Activated CD4-positive, alpha-beta T cell treated with anti-CD3 and anti-CD28 coated beads, Interleukin-2, amount 10 ng/mL, durations not matched to agents 24 days and 14 days (primary cell): ENCODE data around the gene CRLF2. TPM values are rescaled to one million over a fixed set of nuclear protein-coding genes. Genes with fewer than 3 reads are reported as not detected.
"Not testable (repeated sequence)": the region's sequence is repeated elsewhere in the genome, so short reads cannot be mapped to it uniquely, and the experiment has no call there.

Experiments
- DNase-seq: peaks from one replicate; pipeline ENCODE4 v3.0.0; 2022
- H3K27ac Mint-ChIP-seq: one replicate; pipeline ENCODE4 v1.8.0; 2022; ENCODE audit warnings: mild to moderate bottlenecking, mixed read lengths
- H3K27me3 Mint-ChIP-seq: one replicate; pipeline ENCODE4 v1.8.0; 2022; ENCODE audit warnings: mixed read lengths
- H3K36me3 Mint-ChIP-seq: one replicate; pipeline ENCODE4 v1.8.0; 2022; ENCODE audit warnings: low read depth, mild to moderate bottlenecking, mixed read lengths
- H3K4me1 Mint-ChIP-seq: one replicate; pipeline ENCODE4 v1.8.0; 2021; ENCODE audit warnings: mixed read lengths
- H3K4me3 Mint-ChIP-seq: one replicate; pipeline ENCODE4 v1.8.0; 2022; ENCODE audit warnings: mild to moderate bottlenecking, moderate library complexity, mixed read lengths
- H3K9me3 Mint-ChIP-seq: one replicate; pipeline ENCODE4 v1.8.0; 2021; ENCODE audit warnings: mixed read lengths
- intact Hi-C: fragments of 100-400 bp; cut with micrococcal nuclease; formaldehyde crosslinking; loops from one replicate; pipeline ENCODE4 v1.15.1; 2023
- total RNA-seq: library from RNA; stranded (reverse); gene quantifications from 2 replicates; pipeline ENCODE4 v1.2.3, GENCODE V29; 2022

CRLF2 gene
- total RNA-seq, 1 donor from 2014 or later, result 1.5 TPM

DNA sequence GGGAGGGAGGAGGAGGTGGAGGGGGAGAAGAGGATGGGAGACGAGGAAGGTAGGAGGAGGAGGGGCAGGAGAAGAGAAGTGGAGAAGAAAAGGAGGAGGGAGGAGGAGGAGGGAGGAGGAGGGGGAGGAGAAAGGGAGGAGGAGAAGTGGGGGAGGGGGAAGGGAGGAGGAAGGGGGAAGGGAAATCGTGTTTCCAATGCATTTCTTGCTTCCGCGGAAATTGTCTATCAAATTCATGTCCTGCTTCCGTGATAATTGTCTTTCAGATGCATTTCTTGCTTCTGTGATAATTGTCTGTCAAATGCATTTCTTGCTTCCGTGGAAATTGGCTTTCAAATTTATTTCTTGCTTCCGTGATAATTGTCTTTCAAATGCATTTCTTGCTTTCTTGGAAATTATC is 43.3 kb downstream of the CRLF2 start:
- Mint-ChIP-seq H3K27me3 (peaks cover 3% of the 10 kb centered on the region), H3K36me3 (no peaks in the 10 kb centered on the region), H3K4me3 (no peak overlapping the region), H3K4me1 (peaks cover 15% of the 10 kb centered on the region), H3K27ac (no peak overlapping the region), H3K9me3 (peaks cover 3% of the 10 kb centered on the region)
- intact Hi-C loops, result loop anchor here (5.0 to 10.0 kb wide), 4 partner anchors 38 to 597 kb away; no protein-coding TSS in a partner anchor
- peak; percentile 12 for DNase-seq

DNA sequence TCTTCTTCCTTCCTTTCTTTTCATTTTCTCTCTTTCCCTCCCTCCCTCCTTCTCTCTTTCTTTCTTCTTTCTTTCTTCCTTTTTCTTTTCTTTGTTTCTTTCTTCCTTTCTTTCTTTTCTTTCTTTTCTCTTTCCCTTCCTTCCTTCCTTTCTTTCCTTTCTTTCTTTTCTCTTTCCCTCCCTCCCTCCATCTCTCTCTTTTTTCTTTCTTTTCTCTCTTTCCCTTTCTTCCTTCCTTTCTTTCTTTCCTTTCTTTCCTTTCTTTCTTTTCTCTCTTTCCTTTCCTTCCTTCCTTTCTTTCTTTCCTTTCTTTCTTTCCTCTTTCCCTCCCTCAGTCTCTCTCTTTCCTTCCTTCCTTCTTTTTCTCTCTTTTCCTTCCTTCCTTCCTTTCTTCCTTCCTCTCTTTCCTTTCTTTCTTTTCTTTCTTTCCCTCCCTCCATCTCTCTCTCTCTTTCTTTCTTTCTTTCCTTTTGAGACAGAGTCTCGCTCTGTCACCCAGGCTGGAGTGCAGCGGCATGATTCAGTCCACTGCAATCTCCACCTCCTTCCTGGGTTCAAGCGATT is 44.4 kb downstream of the CRLF2 start:
- intact Hi-C loops, result loop anchor here (5.0 to 10.0 kb wide), 4 partner anchors 39 to 596 kb away; no protein-coding TSS in a partner anchor
- peak overlapping the region; percentile 36 for H3K27ac Mint-ChIP-seq
- H3K9me3 Mint-ChIP-seq, result peaks cover 3% of the 10 kb centered on the region

DNA sequence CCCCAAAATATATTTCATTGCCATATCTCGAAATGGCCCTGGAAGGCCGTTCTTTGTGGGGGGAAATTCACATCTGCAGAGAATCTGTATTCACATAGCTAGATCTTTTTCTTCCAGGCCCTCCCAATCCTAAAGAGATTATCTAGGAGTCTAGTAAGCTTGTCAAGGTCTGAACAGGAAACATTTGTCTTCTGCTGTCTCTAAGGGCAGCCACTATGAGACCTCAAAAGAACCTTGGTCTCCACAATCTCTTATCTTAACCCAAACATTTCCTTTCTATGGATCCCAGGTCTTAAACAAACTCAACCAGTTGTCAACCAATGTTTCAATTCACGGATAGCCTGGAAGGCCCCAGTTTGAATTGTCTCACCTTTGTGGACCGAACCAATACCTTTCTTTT is 45.0 kb downstream of the CRLF2 start:
- no peaks in the 10 kb centered on the region for H3K36me3 Mint-ChIP-seq
- intact Hi-C loops, result loop anchor here (5.0 to 10.0 kb wide), 4 partner anchors 40 to 595 kb away; no protein-coding TSS in a partner anchor
- H3K4me3 Mint-ChIP-seq, result no peak overlapping the region
- H3K9me3 Mint-ChIP-seq, result peaks cover 3% of the 10 kb centered on the region
- DNase-seq, result peak; percentile 57
- peaks cover 7% of the 10 kb centered on the region for H3K27me3 Mint-ChIP-seq
- H3K4me1 Mint-ChIP-seq, result peaks cover 18% of the 10 kb centered on the region
- H3K27ac Mint-ChIP-seq, result no peak overlapping the region

More for the DNA sequence above, 44.4 kb downstream of the CRLF2 start:
- peaks cover 17% of the 10 kb centered on the region for H3K4me1 Mint-ChIP-seq
- H3K27me3 Mint-ChIP-seq, result peaks cover 6% of the 10 kb centered on the region
- no peaks in the 10 kb centered on the region for H3K36me3 Mint-ChIP-seq
- no peak for DNase-seq
- H3K4me3 Mint-ChIP-seq, result no peak overlapping the region

DNA sequence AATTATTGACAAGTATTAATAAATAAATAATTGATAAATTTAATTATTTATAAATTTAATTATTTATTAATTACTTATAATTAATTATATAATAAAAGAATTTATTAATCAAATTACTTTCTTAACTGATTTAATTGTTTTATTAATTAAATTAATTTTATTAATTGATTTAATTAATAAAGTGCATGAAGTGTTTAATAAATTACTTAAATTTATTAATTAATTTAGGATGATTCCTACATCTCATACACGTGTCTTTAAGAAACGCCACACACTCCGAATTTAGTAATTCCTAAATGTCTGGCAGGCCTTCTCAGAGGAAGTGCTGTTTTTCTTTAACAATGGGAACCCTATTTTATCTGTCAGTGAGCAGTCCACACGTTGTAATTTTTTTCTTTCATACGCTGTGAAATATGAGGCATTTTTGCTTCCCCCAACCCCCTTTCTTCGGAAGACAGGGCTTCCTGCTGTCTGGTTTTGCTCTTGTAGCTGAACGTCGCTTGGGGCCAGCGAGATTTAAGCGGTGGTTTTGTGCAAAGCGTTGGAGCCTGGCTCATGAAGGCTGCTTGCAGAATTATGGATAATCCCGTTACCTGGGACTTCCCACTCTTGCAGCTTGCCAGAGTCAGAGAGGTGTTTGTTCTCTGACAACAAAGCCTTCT is 46.8 kb downstream of the CRLF2 start:
- peaks cover 20% of the 10 kb centered on the region for H3K4me1 Mint-ChIP-seq
- no peaks in the 10 kb centered on the region for H3K36me3 Mint-ChIP-seq
- intact Hi-C loops, result loop anchor here (2.0 to 10.0 kb wide), 5 partner anchors 13 to 593 kb away; no protein-coding TSS in a partner anchor
- H3K27ac Mint-ChIP-seq, result no peak overlapping the region
- peak; percentile 78 for DNase-seq
- H3K27me3 Mint-ChIP-seq, result peaks cover 9% of the 10 kb centered on the region
- H3K9me3 Mint-ChIP-seq, result peaks cover 5% of the 10 kb centered on the region
- H3K4me3 Mint-ChIP-seq, result peak overlapping the region; percentile 48

- Mint-ChIP-seq H3K4me3 (no peak overlapping the region), H3K36me3 (no peaks in the 10 kb centered on the region), H3K9me3 (peaks cover 14% of the 10 kb centered on the region), H3K27ac (no peak overlapping the region), H3K4me1 (peaks cover 23% of the 10 kb centered on the region), H3K27me3 (peaks cover 9% of the 10 kb centered on the region)
- intact Hi-C loops, result loop anchor here (2.0 to 10.0 kb wide), 5 partner anchors 14 to 592 kb away; no protein-coding TSS in a partner anchor
- DNase-seq, result peak; percentile 64
These were observed 47.8 kb downstream of the CRLF2 start for GRCh38 chrX:1164322-1165288.

GRCh38 chrX:1163231-1163630 is 49.2 kb downstream of the CRLF2 start:
- intact Hi-C loops, result loop anchor here (10.0 kb wide), 1 partner anchor 248 kb away; no protein-coding TSS in a partner anchor
- peaks cover 9% of the 10 kb centered on the region for H3K27me3 Mint-ChIP-seq
- H3K9me3 Mint-ChIP-seq, result peaks cover 16% of the 10 kb centered on the region
- H3K4me1 Mint-ChIP-seq, result peaks cover 20% of the 10 kb centered on the region
- DNase-seq, result peak; percentile 53
- H3K36me3 Mint-ChIP-seq, result peaks cover 2% of the 10 kb centered on the region
- no peak overlapping the region for H3K4me3 Mint-ChIP-seq
- H3K27ac Mint-ChIP-seq, result peak overlapping the region; percentile 50

DNA sequence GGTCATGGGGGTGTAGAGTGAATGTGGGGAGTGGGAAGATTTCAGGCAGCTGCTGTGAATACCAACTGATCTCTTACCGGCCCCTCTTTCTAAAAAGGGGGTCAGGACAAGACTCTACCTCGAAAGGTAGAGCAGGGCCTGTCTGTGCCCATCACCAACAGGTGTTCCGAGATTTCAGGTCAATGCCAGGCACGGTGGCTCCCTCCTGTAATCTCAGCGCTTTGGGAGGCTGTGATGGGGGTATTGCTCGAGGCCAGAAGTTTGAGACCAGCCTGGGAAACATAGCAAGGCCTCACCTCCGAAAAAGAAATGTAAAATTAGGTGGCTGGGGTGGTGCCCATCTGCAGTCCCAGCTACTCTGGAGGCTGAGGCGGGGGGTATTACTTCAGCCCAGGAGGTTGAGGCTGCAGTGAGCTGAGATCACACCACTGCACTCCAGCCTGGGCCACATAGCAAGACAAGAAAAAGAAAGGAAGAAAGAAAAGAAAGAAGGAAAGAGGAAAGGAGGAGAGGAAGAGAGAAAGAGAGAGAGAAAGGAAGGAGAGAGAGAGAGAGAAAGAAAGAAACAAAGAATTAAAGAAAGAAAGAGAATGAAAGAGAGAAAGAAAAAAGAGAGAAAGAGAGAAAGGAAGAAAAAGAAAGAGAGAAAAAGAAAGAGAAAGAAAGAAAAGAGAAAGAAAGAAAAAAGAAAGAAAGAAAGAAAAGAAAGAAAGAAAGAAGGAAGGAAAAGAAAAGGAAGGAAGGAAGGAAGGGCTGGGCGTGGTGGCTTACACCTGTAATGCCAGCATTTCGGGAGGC is 50.1 kb downstream of the CRLF2 start:
- intact Hi-C loops, result loop anchor here (10.0 kb wide), 1 partner anchor 248 kb away; no protein-coding TSS in a partner anchor
- Mint-ChIP-seq H3K27ac (peak overlapping the region; percentile 34), H3K4me3 (no peak overlapping the region), H3K4me1 (peaks cover 12% of the 10 kb centered on the region), H3K9me3 (peaks cover 16% of the 10 kb centered on the region), H3K27me3 (peaks cover 9% of the 10 kb centered on the region), H3K36me3 (peaks cover 2% of the 10 kb centered on the region)
- DNase-seq, result peak; percentile 37

GRCh38 chrX:1159548-1159947 is 52.9 kb downstream of the CRLF2 start:
- Mint-ChIP-seq H3K27me3 (peaks cover 6% of the 10 kb centered on the region), H3K27ac (peak overlapping the region; percentile 31), H3K4me1 (peaks cover 7% of the 10 kb centered on the region), H3K9me3 (peaks cover 16% of the 10 kb centered on the region), H3K36me3 (peaks cover 2% of the 10 kb centered on the region), H3K4me3 (no peak overlapping the region)
- intact Hi-C loops, result no loop called here
- no peak for DNase-seq

GRCh38 chrX:1156681-1157455 is 55.6 kb downstream of the CRLF2 start:
- H3K36me3 Mint-ChIP-seq, H3K27me3 Mint-ChIP-seq, H3K27ac Mint-ChIP-seq, intact Hi-C loops, H3K4me3 Mint-ChIP-seq, H3K4me1 Mint-ChIP-seq: not testable (repeated sequence)
- peak; percentile 46 for DNase-seq
- peaks cover 16% of the 10 kb centered on the region for H3K9me3 Mint-ChIP-seq

- intact Hi-C loops, result no loop called here
- H3K27ac Mint-ChIP-seq, result no peak overlapping the region
- no peaks in the 10 kb centered on the region for H3K4me1 Mint-ChIP-seq
- peak; percentile 35 for DNase-seq
- H3K4me3 Mint-ChIP-seq, result no peak overlapping the region
- no peaks in the 10 kb centered on the region for H3K36me3 Mint-ChIP-seq
- no peaks in the 10 kb centered on the region for H3K9me3 Mint-ChIP-seq
- no peaks in the 10 kb centered on the region for H3K27me3 Mint-ChIP-seq
These were observed 58.5 kb downstream of the CRLF2 start for GRCh38 chrX:1153940-1154339.

GRCh38 chrX:1152090-1152489 is 60.4 kb downstream of the CRLF2 start:
- Mint-ChIP-seq H3K27ac (no peak overlapping the region), H3K4me1 (no peaks in the 10 kb centered on the region), H3K36me3 (no peaks in the 10 kb centered on the region), H3K4me3 (no peak overlapping the region), H3K9me3 (no peaks in the 10 kb centered on the region), H3K27me3 (no peaks in the 10 kb centered on the region)
- peak; percentile 46 for DNase-seq
- intact Hi-C loops, result no loop called here

DNA sequence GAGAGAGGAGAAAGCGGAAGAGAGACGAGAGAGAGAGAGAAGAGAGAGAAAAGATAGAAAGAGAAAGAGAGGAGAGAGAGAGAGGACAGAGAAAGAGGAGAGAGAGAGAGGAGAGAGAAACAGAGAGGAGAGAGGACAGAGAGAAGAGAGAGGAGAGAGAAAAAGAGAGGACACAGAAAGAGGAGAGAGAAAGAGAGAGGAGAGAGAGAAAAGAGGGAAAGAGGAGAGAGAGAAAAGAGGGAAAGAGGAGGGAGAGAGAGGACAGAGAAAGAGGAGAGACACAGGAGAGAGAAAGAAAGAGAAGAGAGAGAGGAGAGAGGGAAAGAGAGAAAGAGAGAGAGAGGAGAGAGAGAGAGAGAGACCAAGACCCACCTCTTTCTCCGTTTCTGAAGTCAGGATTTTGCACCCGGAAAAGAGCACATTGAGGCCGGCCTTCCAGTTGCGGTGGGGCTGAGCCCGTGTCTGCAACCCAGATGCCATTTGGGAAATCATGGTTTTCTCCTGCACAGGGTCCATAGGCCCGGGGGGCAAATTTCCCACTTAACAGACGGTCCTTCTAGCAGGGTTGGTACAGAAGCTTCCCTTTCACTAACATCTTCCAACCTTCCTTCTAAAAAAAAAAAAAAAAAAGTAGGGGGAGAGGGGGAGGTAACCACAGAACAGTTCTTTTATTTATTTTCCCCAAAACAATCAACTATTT is 60.9 kb downstream of the CRLF2 start:
- no peak overlapping the region for H3K4me3 Mint-ChIP-seq
- H3K27me3 Mint-ChIP-seq, result no peaks in the 10 kb centered on the region
- intact Hi-C loops, result no loop called here
- no peaks in the 10 kb centered on the region for H3K4me1 Mint-ChIP-seq
- peak; percentile 35 for DNase-seq
- H3K27ac Mint-ChIP-seq, result peak overlapping the region; percentile 39
- no peaks in the 10 kb centered on the region for H3K9me3 Mint-ChIP-seq
- H3K36me3 Mint-ChIP-seq, result no peaks in the 10 kb centered on the region
